HG03439 (cell line): ENCODE results near the gene CD3D.

Experiments
- ATAC-seq: cut with Tn5 transposase; IDR thresholded peaks from one replicate; pipeline ENCODE4 v1.9.1; 2021; ENCODE audit warnings: mild to moderate bottlenecking, moderate library complexity; ENCODE audit not compliant: unreplicated experiment

Gene CD3D

DNA sequence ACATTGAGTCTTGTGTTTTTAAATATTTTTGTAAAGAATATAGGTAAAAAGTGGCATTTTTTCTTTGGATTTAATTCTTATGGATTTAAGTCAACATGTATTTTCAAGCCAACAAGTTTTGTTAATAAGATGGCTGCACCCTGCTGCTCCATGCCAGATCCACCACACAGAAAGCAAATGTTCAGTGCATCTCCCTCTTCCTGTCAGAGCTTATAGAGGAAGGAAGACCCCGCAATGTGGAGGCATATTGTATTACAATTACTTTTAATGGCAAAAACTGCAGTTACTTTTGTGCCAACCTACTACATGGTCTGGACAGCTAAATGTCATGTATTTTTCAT is 38.3 kb downstream of the CD3D start:
- ATAC-seq, result no peak

- no peak for ATAC-seq
Measured at GRCh38 chr11:118301600-118302195, 40.8 kb downstream of the CD3D start.

DNA sequence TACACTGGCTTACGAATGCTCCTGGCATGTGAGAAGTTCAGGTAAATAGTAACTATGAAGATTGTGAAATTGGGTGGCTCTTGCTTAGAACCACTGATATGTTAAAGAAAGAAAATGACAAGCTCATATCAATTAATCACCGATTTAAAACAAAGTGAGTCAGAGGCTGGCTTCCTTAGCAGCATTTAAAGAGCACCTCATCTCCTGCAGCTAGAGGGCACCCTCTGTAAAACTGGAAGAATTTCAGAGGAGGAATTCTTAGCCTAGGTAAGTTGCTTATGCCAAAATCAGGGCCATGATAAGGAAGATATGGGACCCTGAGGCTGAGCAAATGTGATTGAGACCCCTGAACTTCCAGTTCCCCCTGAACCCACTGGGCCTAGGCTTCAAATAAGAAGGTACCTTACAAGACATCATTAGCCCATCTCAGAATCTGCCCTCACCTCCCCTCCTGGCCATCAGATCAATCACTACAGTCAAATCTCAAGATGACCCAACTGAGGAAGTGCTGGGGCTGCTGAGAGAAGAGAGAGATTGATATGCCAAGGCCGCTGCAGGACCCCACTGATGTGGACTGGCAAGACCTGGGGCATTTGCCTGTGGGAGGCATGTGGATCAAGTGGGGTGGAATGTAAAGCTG is 46.6 kb downstream of the CD3D start:
- no peak for ATAC-seq

DNA sequence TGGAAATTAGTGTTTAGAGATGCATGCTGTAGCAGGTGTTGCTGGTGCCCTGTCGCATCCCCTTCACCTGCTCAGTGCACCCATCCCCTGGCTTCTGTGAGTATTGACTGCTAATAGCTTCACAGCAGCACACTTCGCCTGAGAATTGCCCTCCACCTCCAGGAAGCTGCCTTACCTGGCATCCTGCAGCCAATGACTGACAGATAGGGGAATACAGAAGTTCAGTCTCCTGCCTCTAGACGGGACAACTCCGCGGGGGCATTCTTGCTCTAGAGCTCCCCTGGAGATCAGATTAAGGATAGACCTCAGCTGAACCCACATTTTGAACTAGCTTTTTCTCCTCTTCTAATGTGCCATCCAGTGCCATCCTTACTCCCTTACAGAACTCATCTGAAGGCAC is 47.3 kb downstream of the CD3D start:
- no peak for ATAC-seq

DNA sequence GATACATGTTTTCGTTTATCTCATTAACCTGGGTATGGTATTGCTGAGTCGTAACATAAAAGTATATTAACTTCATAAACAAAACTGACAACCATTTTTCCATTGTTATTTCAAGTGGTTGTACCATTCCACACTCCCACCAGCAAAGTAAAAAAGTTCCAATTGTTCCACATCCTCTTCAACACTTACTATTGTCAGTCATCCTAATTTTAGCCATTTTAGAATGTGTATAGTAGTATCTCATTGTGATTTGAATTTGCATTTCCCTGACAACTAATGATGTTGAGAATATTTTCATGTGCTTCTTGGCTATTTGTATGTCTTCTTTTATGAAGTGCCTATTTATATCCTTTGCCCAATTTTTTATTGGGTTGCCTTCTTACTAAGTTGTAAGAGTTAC is 48.5 kb downstream of the CD3D start:
- ATAC-seq, result no peak

DNA sequence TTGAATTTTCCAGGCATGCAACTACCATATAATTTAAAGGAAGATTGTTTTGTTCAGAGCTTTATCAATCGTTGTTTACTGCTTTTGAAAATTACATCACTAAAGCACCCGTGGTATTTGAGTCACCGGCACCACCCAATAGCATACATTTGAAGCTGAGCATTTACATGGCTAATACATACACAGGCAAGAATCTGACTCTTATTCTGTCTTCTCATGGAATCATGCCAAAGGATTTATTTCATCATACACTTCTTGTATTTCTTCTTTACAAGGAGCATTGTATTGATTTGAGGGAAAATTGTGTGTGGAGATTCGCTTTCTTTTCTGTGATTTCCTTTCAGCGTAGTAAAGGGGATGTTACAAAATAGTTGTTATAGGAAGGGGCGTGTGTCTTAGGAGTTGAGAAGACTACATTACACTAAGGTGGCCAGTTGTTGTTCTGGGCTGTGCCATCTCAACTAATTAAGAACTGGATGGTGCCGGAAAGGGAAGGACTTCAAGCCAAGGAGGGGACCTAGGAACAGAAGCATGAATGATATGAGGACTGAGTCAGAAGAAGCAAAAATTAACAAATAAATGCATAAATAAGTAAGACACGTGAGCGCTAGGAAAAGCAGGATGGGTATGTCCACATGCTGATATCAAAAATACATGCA is 50.9 kb downstream of the CD3D start:
- no peak for ATAC-seq

GRCh38 chr11:118290923-118291322 is 51.6 kb downstream of the CD3D start:
- ATAC-seq, result no peak

GRCh38 chr11:118289401-118289800 is 53.1 kb downstream of the CD3D start:
- no peak for ATAC-seq
